Measurements from ENCODE around the gene RUBCN.
A peak's percentile ranks its signal among the peaks of the same experiment; 100 is the strongest.
"Not testable (repeated sequence)": the region's sequence is repeated elsewhere in the genome, so short reads cannot be mapped to it uniquely, and the experiment has no call there.

RUBCN gene

DNA sequence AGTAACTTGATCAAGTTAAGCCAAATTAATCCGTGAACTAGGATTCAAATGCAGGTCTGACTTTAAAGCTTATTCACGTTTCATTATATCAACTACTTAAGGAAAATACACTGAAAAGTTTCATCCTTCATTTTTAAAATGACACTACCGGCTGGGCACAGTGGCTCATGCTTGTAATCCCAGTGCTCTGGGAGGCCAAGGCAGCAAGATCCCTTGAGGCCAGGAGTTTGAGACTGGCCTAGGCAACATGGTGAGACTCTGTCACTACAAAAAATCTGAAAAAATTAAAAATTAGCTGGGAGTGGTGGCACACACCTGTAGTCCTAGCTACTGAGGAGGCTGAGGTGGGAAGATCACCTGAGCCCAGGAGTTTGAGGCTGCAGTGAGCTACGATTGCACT is 3.7 kb downstream of the RUBCN start:
- no peak for DNase-seq

DNA sequence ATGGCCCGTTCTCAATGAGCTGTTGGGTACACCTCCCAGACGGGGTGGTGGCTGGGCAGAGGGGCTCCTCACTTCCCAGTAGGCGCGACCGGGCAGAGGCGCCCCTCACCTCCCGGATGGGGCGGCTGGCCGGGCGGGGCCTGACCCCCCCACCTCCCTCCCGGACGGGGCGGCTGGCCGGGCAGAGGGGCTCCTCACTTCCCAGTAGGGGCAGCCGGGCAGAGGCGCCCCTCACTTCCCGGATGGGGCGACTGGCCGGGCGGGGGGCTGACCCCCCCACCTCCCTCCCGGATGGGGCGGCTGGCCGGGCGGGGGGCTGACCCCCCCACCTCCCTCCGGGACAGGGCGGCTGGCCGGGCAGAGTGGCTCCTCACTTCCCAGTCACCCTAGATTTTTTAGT is 5.2 kb downstream of the RUBCN start:
- DNase-seq = not testable (repeated sequence)

DNA sequence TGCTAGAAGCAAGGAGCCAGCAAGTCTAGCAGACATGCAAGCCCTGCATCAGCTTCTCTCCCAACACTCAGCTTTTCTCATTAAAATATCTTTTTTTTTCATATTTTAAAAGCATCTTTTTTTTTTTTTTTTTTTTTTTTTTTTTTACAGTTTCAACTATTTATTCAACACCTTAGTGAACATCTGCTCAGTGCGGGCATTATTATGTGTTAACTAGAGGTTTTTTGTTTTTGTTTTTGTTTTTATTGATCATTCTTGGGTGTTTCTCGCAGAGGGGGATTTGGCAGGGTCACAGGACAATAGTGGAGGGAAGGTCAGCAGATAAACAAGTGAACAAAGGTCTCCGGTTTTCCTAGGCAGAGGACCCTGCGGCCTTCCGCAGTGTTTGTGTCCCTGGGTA is 5.9 kb downstream of the RUBCN start:
- not testable (repeated sequence) for DNase-seq

DNA sequence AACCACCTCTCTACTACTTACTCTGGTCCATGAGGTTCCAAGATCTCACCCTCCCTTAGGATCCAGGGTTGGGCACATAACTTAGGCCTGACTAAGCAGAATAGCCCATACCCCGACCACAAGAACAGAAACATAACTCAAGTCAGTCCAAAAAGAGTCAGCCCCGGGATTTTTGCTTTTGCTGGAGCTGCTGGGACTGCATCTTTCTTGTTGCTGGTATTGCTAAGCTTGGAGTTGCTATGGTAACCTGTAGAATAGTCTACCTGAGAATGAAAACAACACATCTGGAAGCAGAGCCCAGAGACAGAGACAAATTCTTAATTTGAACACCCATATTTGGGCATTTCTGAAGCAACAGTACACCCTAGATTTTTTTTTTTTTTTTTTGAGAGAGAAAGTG is 6.5 kb downstream of the RUBCN start:
- no peak for DNase-seq

DNA sequence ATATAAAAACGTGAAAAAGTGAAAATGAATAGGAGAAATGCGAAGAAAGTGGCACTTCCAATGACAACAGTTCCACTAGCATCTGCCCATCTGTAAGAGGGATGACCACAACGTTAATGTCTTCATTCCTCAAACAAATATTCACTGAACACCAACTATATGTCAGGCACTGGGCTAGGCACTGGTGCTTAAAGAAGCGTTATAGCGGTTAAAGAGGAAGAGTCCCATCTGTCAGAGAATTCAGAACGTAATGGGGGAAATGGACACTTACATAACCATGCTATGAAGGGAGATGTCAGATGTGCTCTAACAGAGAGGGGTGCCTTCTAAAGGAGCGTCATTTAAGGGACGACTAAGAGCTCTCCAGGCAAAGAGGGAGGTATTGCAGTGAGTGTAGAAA is 8.2 kb downstream of the RUBCN start:
- DNase-seq = no peak

DNA sequence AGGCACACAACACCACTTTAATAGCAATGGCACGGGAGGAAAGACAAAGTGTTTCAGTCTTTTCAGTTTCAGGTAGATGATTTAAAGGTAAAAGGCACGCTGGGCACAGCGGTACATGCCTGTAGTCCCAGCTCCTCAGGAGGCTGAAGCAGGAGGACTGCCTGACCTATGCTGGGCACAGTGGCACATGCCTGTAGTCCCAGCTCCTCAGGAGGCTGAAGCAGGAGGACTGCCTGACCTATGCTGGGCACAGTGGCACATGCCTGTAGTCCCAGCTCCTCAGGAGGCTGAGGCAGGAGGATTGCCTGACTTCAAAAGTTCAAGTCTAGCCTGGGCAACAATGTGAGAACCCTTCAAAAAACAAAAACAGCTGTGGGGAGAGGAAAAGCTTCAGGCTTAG is 8.8 kb downstream of the RUBCN start:
- DNase-seq = not testable (repeated sequence)

GRCh38 chr3:197722734-197723133 is 14.0 kb downstream of the RUBCN start:
- no peak for DNase-seq

DNA sequence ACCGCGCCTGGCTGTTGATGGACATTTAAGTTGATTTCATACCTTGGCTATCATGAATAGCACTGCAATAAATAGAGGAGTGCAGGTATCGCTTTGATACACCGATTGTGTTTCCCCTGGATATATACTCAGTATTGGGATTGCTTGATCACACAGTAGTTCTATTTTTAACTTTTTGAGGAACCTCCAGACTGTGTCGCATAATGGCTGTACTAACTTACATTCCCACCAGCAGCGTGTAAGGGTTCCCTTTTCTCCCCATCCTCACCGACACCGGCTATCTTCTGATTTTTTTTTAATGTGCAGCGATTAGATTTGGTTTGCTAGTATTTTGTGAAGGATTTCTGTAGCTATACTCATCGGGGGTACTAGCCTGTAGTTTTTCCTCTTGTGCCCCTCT is 16.0 kb downstream of the RUBCN start:
- DNase-seq = no peak

DNA sequence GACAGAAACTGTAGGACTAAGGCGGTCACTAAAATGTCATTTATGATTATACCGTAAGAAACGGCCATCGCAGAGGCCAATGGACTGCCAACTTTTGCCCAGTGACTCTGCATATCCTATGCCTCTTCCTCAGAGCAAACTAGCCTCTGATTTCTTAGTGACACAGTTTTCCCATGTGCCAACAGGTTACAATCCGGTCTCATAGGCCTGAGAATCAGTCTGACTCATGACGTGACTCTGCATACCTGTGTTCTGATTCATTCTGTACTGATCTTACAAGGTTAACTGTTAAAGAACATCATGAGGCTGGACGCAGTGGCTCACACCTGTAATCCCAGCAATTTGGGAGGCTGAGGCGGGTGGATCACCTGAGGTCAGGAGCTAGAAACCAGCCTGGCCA is 17.8 kb downstream of the RUBCN start:
- no peak for DNase-seq

- no peak for DNase-seq
These were observed 22.5 kb downstream of the RUBCN start for GRCh38 chr3:197714251-197714650.

DNA sequence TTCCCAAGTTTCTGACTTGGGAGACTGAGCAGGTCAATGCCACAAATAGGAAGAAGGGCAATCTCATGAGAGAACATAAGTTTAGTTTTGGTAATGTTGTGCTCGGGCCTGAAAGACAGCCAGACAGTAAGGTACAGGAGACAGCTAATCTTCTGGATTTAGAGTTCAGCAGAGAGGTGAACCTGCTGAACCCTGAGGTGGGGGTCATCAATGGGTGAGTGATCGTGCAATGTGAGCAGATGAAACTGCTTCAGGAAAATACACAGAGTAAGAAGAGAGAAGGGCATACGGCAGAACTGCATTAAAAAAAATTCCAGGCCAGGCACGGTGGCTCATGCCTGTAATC is 23.3 kb downstream of the RUBCN start:
- no peak for DNase-seq

DNA sequence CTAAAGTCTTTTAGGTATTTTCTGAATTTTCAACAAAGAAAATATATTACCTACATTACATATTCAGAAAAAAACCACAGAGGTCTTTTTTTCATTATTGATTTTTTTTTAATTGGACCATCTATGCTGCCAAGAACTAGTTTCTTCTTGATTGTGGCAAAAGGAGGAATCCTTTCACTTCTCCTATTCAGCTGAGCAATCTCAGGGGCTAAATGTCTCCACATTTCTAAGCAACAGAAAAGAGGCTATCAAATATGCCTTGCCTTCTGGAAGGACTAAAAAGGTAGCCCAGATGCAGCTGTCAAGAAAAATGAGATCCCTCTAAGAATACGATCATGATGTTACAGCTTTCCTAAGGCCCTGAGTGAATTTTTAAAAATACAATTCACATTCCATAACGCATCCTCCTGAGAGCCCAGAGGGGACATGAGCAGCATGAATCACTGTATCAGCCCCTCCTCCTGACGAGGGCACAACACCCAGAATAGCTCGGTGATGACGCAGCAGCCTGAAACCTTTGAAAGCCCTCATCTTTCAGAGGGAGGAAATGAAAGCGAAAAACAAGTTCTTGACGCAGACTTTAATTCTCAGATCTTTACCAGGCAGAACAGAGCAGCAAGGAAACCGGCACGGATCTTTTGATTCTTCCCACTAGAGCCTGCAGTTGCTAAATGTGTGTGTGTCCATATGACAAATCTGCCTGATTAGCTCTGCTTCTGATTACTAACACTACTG is 24.6 kb downstream of the RUBCN start:
- DNase-seq = peak; percentile 90

DNA sequence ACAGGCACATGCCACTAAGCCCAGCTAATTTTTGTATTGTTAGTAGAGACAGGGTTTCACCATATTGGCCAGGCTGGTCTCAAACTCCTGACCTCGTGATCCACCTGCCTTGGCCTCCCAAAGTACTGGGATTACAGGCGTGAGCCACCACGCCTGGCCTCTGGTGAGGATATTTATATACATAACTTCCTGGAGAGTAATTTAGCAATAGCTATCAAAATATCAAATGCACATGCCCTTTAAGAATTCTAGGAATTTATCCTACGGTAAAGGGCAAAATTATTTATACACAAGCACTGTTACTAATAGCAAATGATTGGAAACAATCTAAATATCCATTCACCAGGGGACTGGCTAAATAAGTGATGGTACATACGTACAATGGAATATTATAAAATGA is 25.7 kb downstream of the RUBCN start:
- not testable (repeated sequence) for DNase-seq

- DNase-seq = no peak
These were observed 27.6 kb downstream of the RUBCN start for GRCh38 chr3:197709135-197709534.

DNA sequence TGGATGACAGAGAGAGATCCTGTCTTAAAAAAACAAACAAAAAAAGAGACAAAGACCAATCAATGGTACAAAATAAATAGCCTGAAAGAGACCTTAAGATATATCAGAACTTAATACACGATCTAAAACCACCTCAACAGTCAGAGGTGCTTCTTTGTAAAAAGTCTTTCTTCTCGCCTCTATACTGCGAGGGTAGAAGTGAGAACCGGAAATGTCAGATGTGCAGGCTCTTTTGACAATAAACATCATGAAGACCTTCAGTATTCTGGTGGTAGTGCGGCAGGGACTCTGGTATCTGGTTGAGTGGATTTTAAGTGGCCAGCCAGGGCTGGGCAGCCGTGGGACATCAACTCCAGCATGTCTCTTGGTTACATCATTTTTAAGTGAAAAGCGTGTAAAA is 30.0 kb downstream of the RUBCN start:
- DNase-seq = no peak

DNA sequence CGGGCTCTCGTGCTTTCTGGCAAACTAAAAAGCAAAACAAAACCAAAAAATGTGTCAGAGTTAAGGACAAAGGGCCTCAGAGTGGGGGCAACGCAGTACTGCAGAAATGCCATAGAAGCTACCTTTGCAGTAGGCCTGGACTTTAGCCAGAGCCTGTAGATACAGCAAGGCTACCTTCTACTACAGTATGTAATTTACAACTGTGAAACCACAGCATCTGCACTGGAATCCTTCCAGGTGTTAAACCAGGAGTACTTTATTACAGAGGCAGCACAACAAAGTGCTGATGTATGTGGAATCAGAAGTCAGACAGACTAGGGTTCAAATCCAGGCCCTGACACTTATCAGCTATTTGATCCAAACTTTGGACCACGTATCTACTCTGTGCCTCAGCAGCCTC is 34.9 kb downstream of the RUBCN start:
- no peak for DNase-seq

DNA sequence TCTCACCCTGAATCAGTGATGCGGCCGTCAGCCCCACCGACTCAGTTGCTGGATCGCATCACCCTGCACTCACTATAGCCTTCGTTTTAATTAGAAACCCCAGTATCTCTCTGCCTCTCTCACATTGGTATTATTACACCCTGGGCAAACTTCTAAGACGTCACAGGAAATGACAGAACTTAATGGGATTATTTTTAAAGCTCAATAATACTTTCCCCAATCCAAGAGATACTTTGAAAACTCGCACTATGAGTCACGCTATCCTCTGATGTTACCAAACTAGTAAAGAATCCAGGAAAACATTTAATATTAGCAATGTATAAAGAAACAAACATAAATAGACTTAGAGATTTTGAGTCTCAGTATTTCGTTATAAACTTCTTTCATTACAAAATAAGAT is 36.6 kb downstream of the RUBCN start:
- DNase-seq = no peak

DNA sequence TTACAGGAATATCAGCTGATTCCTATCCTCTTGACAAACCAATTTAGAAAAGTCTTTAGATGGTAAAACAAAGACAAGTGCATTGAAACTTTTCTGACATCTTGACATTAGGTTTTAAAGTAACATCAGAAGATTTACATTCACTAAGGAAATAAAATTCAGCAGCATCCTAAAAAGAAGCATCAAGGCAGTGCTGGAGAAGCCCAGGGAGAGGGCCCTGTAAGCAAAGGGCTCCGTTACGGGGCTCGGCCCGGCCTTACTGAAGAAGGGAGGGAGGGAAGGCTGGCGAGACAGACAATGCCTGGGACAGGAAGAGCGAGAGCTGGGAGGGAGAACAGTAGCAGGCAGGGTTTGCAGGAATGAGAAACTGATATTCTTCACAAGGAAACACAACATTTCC is 39.3 kb downstream of the RUBCN start:
- no peak for DNase-seq

GRCh38 chr3:197694251-197694650 is 42.5 kb downstream of the RUBCN start:
- DNase-seq = no peak

- DNase-seq = no peak
These were observed 44.1 kb downstream of the RUBCN start for GRCh38 chr3:197692641-197693040.

GRCh38 chr3:197690754-197691153 is 46.0 kb downstream of the RUBCN start:
- DNase-seq = no peak

GRCh38 chr3:197687570-197687969 is 49.1 kb downstream of the RUBCN start:
- no peak for DNase-seq

DNA sequence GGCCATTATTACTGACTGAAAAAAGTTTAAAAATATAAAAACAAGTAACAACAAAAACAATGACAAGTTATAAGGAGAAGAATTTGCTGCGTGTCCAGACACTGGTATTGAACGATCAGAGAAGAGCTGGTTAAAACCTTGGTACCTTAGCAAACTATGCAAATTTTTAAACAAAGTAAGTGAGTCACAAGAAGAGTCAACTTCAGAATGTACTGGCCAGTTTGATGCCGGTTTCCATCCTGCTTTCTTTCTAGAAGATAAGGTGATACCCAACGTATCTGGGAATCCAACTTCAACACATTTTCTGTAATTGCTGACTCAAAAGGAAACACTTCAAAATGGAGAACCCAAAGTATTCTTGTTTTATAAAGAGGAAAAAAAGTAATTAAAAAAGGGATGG is 49.8 kb downstream of the RUBCN start:
- no peak for DNase-seq

GRCh38 chr3:197685546-197685945 is 51.2 kb downstream of the RUBCN start:
- DNase-seq = no peak

- no peak for DNase-seq
These were observed 53.5 kb downstream of the RUBCN start for GRCh38 chr3:197683191-197683590.

GRCh38 chr3:197682713-197683112 is 54.0 kb downstream of the RUBCN start:
- no peak for DNase-seq

All from stimulated activated CD4-positive, alpha-beta T cell treated with anti-CD3 and anti-CD28 coated beads, Interleukin-4, amount 100 ng/mL, for 24 hours (primary cell).